H9 (cell line): ENCODE measurements around the gene ZSWIM6. TPM values are rescaled to one million over a fixed set of nuclear protein-coding genes. Genes with fewer than 3 reads are reported as not detected.

Experiments used
- DNase-seq: peaks from one replicate; pipeline ENCODE4 v3.0.0-alpha.2; 2017
- H2AFZ ChIP-seq: one replicate; pipeline ENCODE4 v1.6.1; 2013; ENCODE audit warnings: mild to moderate bottlenecking, low read length, control low read depth, moderate library complexity
- H2AK5ac ChIP-seq: 2 replicates; pipeline ENCODE4 v1.6.1; 2013; ENCODE audit warnings: low read length, control low read depth, mixed read lengths; ENCODE audit not compliant: insufficient read length
- H2BK120ac ChIP-seq: one replicate; pipeline ENCODE4 v1.6.1; 2013; ENCODE audit warnings: low read depth, mild to moderate bottlenecking, low read length, control low read depth, inconsistent platforms; ENCODE audit not compliant: poor library complexity, severe bottlenecking
- H2BK12ac ChIP-seq: 2 replicates; pipeline ENCODE4 v1.6.1; 2013; ENCODE audit warnings: low read length, control low read depth, mixed read lengths, low read depth; ENCODE audit not compliant: insufficient read length
- H2BK15ac ChIP-seq: 2 replicates; pipeline ENCODE4 v1.6.1; 2013; ENCODE audit warnings: low read depth, low read length, control low read depth
- H2BK20ac ChIP-seq: one replicate; pipeline ENCODE4 v1.6.1; 2013; ENCODE audit warnings: low read depth, mild to moderate bottlenecking, low read length, control low read depth, inconsistent platforms; ENCODE audit not compliant: poor library complexity, severe bottlenecking
- H2BK5ac ChIP-seq: 2 replicates; pipeline ENCODE4 v1.6.1; 2013; ENCODE audit warnings: low read length, control low read depth, mixed read lengths; ENCODE audit not compliant: insufficient read length
- H3K14ac ChIP-seq: 2 replicates; pipeline ENCODE4 v1.6.1; 2013; ENCODE audit warnings: low read length, control low read depth; ENCODE audit not compliant: insufficient read depth
- H3K18ac ChIP-seq: 2 replicates; pipeline ENCODE4 v1.6.1; 2013; ENCODE audit warnings: low read depth, mild to moderate bottlenecking, mixed read lengths, low read length, control low read depth; ENCODE audit not compliant: insufficient read length
- H3K23ac ChIP-seq: 2 replicates; pipeline ENCODE4 v1.6.1; 2013; ENCODE audit warnings: low read length, control low read depth, mixed read lengths, low read depth; ENCODE audit not compliant: insufficient read length
- H3K23me2 ChIP-seq: 2 replicates; pipeline ENCODE4 v1.6.1; 2013; ENCODE audit warnings: low read depth, mild to moderate bottlenecking, mixed read lengths, low read length, control low read depth; ENCODE audit not compliant: insufficient read length, poor library complexity, severe bottlenecking
- H3K27ac ChIP-seq: 2 replicates; pipeline ENCODE4 v1.5.1; 2013; ENCODE audit warnings: low read length, control low read depth, mixed read lengths, low read depth; ENCODE audit not compliant: insufficient read length
- H3K27me3 ChIP-seq: 2 replicates; pipeline ENCODE4 v1.6.1; 2013; ENCODE audit warnings: low read length, control low read depth, inconsistent platforms; ENCODE audit not compliant: insufficient read depth
- H3K4ac ChIP-seq: 2 replicates; pipeline ENCODE4 v1.6.1; 2013; ENCODE audit warnings: low read depth, mild to moderate bottlenecking, control low read depth, inconsistent platforms, low read length, moderate library complexity
- H3K4me1 ChIP-seq: 2 replicates; pipeline ENCODE4 v1.6.1; 2013; ENCODE audit warnings: low read length, control low read depth, inconsistent platforms; ENCODE audit not compliant: insufficient read depth
- H3K4me2 ChIP-seq: 2 replicates; pipeline ENCODE4 v1.6.1; 2013; ENCODE audit warnings: low read length, control low read depth, mixed read lengths; ENCODE audit not compliant: insufficient read length, insufficient read depth
- H3K56ac ChIP-seq: 2 replicates; pipeline ENCODE4 v1.6.1; 2013; ENCODE audit warnings: low read depth, mild to moderate bottlenecking, mixed read lengths, low read length, control low read depth; ENCODE audit not compliant: insufficient read length
- H3K79me1 ChIP-seq: 2 replicates; pipeline ENCODE4 v1.6.1; 2013; ENCODE audit warnings: low read depth, mild to moderate bottlenecking, moderate library complexity, low read length, control low read depth, inconsistent platforms; ENCODE audit not compliant: insufficient read depth, poor library complexity, severe bottlenecking
- H3K79me2 ChIP-seq: 2 replicates; pipeline ENCODE4 v1.6.1; 2013; ENCODE audit warnings: low read length, control low read depth, inconsistent platforms; ENCODE audit not compliant: insufficient read depth
- H3K9ac ChIP-seq: 2 replicates; pipeline ENCODE4 v1.6.1; 2013; ENCODE audit warnings: low read length, control low read depth, mixed read lengths; ENCODE audit not compliant: insufficient read length; ENCODE audit errors: extremely low read depth
- H3K9me3 ChIP-seq: one replicate; pipeline ENCODE4 v1.6.1; 2013; ENCODE audit warnings: low read depth, low read length, inconsistent platforms; ENCODE audit not compliant: control insufficient read depth
- H3T11ph ChIP-seq: one replicate; pipeline ENCODE4 v1.6.1; 2013; ENCODE audit warnings: mild to moderate bottlenecking, low read length, control low read depth, inconsistent platforms
- H4K20me1 ChIP-seq: one replicate; pipeline ENCODE4 v1.6.1; 2013; ENCODE audit not compliant: control insufficient read depth, insufficient read length, insufficient read depth
- H4K5ac ChIP-seq: 2 replicates; pipeline ENCODE4 v1.6.1; 2013; ENCODE audit warnings: low read depth, mild to moderate bottlenecking, mixed read lengths, low read length, control low read depth; ENCODE audit not compliant: insufficient read length
- H4K8ac ChIP-seq: replicated peaks from 2 replicates; pipeline ENCODE4 v1.6.1; 2013; ENCODE audit warnings: low read length, control low read depth, mixed read lengths, low read depth; ENCODE audit not compliant: insufficient read length
- H4K91ac ChIP-seq: 2 replicates; pipeline ENCODE4 v1.6.1; 2013; ENCODE audit warnings: low read depth, mild to moderate bottlenecking, moderate library complexity, mixed read lengths, low read length, control low read depth; ENCODE audit not compliant: insufficient read length
- H3K27ac Mint-ChIP-seq, 3 experiments: 2 replicates in 2 of 3; 3 replicates in 1 of 3; pipeline ENCODE4 v1.8.0; 2020 to 2021; ENCODE audit warnings: mixed read lengths in 3 of 3, mild to moderate bottlenecking in 1 of 3, moderate library complexity in 1 of 3
- H3K27me3 Mint-ChIP-seq: 2 replicates; pipeline ENCODE4 v1.8.0; 2021; ENCODE audit warnings: low read depth, mild to moderate bottlenecking, moderate library complexity, mixed read lengths
- H3K36me3 Mint-ChIP-seq, 3 experiments: 2 replicates in 2 of 3; 3 replicates in 1 of 3; pipeline ENCODE4 v1.8.0; 2020 to 2021; ENCODE audit warnings: low read depth in 3 of 3, mixed read lengths in 3 of 3; ENCODE audit not compliant: insufficient read depth in 1 of 3
- H3K4me1 Mint-ChIP-seq, 2 experiments: 2 replicates each; pipeline ENCODE4 v1.8.0; 2020; ENCODE audit warnings: mixed read lengths in 2 of 2
- H3K4me3 Mint-ChIP-seq, 2 experiments: 2 replicates in 1 of 2; 3 replicates in 1 of 2; pipeline ENCODE4 v1.8.0; 2020 to 2021; ENCODE audit warnings: mild to moderate bottlenecking in 2 of 2, mixed read lengths in 2 of 2, moderate library complexity in 1 of 2
- H3K9me3 Mint-ChIP-seq, 2 experiments: 2 replicates in 1 of 2; 3 replicates in 1 of 2; pipeline ENCODE4 v1.8.0; 2020; ENCODE audit warnings: mild to moderate bottlenecking in 2 of 2, mixed read lengths in 2 of 2, moderate library complexity in 1 of 2
- CTCF ChIP-seq: fragments of 200-600 bp; sonication (generic); conservative IDR thresholded peaks from 3 replicates; pipeline ENCODE4 v1.8.0; 2021; ENCODE audit warnings: antibody characterized with exemption, mild to moderate bottlenecking
- WGBS: extraction: QIAGEN DNeasy Blood & Tissue Kit; methylation state at CpG from one replicate; pipeline ENCODE4 v1.1.7; 2013; ENCODE audit warnings: missing lambda C conversion rate, low lambda C conversion rate, mixed read lengths; ENCODE audit not compliant: insufficient read length; ENCODE audit errors: extremely low coverage; 5-methylcytosine and 5-hydroxymethylcytosine counted together
- total RNA-seq: library from RNA; stranded (reverse); gene quantifications from 2 replicates; pipeline ENCODE4 v1.2.1, GENCODE V29; 2021

The ZSWIM6 gene
- total RNA-seq, 1 experiment from 2014 or later: 11.5 TPM

GRCh38 chr5:61423487-61424145 lies 91.6 kb downstream of the ZSWIM6 start:
- no peak for TF ChIP-seq CTCF
- H3K9ac ChIP-seq: no peak overlapping the region
- H3K14ac ChIP-seq: no peak overlapping the region
- no peaks in the 10 kb centered on the region for H3K27me3 ChIP-seq
- no peak overlapping the region for H2BK20ac ChIP-seq
- H3K4me1 Mint-ChIP-seq: peaks cover 7 to 13% of the 10 kb centered on the region in 2 experiments
- H3K4me3 Mint-ChIP-seq: no peak overlapping the region
- no peaks in the 10 kb centered on the region for H3K27me3 Mint-ChIP-seq
- no CpG with 5 or more reads among the region's 3 CpGs for WGBS
- H2BK120ac ChIP-seq: no peak overlapping the region
- no peak overlapping the region for H3T11ph ChIP-seq
- H3K79me2 ChIP-seq: no peaks in the 10 kb centered on the region; the same call in 1 of the 2 replicates
- H3K4me2 ChIP-seq: no peak overlapping the region
- no peaks in the 10 kb centered on the region for H3K4me1 ChIP-seq
- no peak overlapping the region for H3K4ac ChIP-seq
- H2BK5ac ChIP-seq: no peak overlapping the region
- no peaks in the 10 kb centered on the region for H3K23me2 ChIP-seq
- no peak overlapping the region for H4K91ac ChIP-seq
- H3K27ac ChIP-seq: no peak overlapping the region
- H2BK15ac ChIP-seq: no peak overlapping the region
- no peak overlapping the region for H3K56ac ChIP-seq
- H3K23ac ChIP-seq: no peak overlapping the region
- H3K27ac Mint-ChIP-seq: no peak overlapping the region
- H3K18ac ChIP-seq: no peak overlapping the region
- H3K9me3 ChIP-seq: no peaks in the 10 kb centered on the region
- DNase-seq: no peak
- peaks cover 6 to 8% (median 6%) of the 10 kb centered on the region in 3 experiments; a peak in 6 of 7 replicates for H3K36me3 Mint-ChIP-seq
- H2BK12ac ChIP-seq: no peak overlapping the region
- no peak overlapping the region for H4K5ac ChIP-seq
- no peaks in the 10 kb centered on the region for H3K79me1 ChIP-seq
- H2AFZ ChIP-seq: no peak overlapping the region
- no peaks in the 10 kb centered on the region for H4K20me1 ChIP-seq
- H2AK5ac ChIP-seq: no peak overlapping the region
- H4K8ac ChIP-seq: no peak overlapping the region
- peaks cover 2 to 7% of the 10 kb centered on the region in 2 experiments; a peak in 3 of 5 replicates for H3K9me3 Mint-ChIP-seq
